Gastroesophageal sphincter (tissue), 3 donors: Measurements from ENCODE around the gene NAA35.

Source experiments
- CTCF ChIP-seq, 4 experiments: fragments of 200-600 bp in 2 of 4; fragments of 450-650 bp in 2 of 4; sonication (generic) in 1 of 4; IDR thresholded peaks; one replicate each; pipeline ENCODE4 v1.5.1; 2017 to 2019; ENCODE audit warnings: antibody characterized with exemption in 4 of 4, mild to moderate bottlenecking in 2 of 4, moderate library complexity in 2 of 4
- EP300 ChIP-seq: sonication (generic); formaldehyde crosslinking; IDR thresholded peaks from one replicate; pipeline ENCODE4 v1.6.1; 2017; ENCODE audit warnings: antibody characterized with exemption, mild to moderate bottlenecking
- POLR2A ChIP-seq, 2 donors: fragments of 450-650 bp; IDR thresholded peaks; one replicate each; pipeline ENCODE4 v1.6.1; 2017; ENCODE audit warnings: antibody characterized with exemption in 2 of 2, mild to moderate bottlenecking in 2 of 2, moderate library complexity in 1 of 2

- TF ChIP-seq POLR2A (IDR thresholded peaks at IDR 0.05) (no peak), CTCF (IDR thresholded peaks at IDR 0.05) (no peak), EP300 (no peak)
Measured at GRCh38 chr9:85987236-85987635, 46.3 kb downstream of the NAA35 start.
